Tibial artery (tissue), 4 donors: ENCODE results near the gene GCN1.

Experiments
- DNase-seq, 2 donors: peaks; one replicate each; pipeline ENCODE4 v3.0.0-alpha.2; 2019
- H3K27ac ChIP-seq, 2 donors: fragments of 200-600 bp; sonication (generic) in 1 of 2; 1 replicate in 1 of 2; 2 replicates in 1 of 2; pipeline ENCODE4 v1.5.1; 2018 to 2019; ENCODE audit warnings: mild to moderate bottlenecking in 1 of 2
- H3K27me3 ChIP-seq, 2 donors: fragments of 200-600 bp; sonication (generic) in 1 of 2; one replicate each; pipeline versions ENCODE4 v1.5.1 to v1.6.0; 2016 to 2019
- H3K36me3 ChIP-seq, 3 donors: fragments of 200-600 bp; sonication (generic) in 2 of 3; one replicate each; pipeline ENCODE4 v1.5.1; 2016 to 2019; ENCODE audit warnings: mild to moderate bottlenecking in 2 of 3
- H3K4me1 ChIP-seq, 4 donors: fragments of 200-600 bp; sonication (generic) in 2 of 4; 1 replicate in 3 of 4; 2 replicates in 1 of 4; pipeline ENCODE4 v1.5.1; 2016 to 2019
- H3K4me3 ChIP-seq, 2 donors: fragments of 200-600 bp; sonication (generic) in 1 of 2; 1 replicate in 1 of 2; 2 replicates in 1 of 2; pipeline ENCODE4 v1.5.1; 2018 to 2019; ENCODE audit warnings: mild to moderate bottlenecking in 2 of 2
- H3K9me3 ChIP-seq, 3 donors: fragments of 200-600 bp; sonication (generic) in 1 of 3; one replicate each; pipeline ENCODE4 v1.5.1; 2016 to 2019
- intact Hi-C: fragments of 100-400 bp; cut with DNase I; formaldehyde crosslinking; loops from one replicate; pipeline ENCODE4 v1.15.0; 2023; ENCODE audit warnings: low total_unique reads
- TF ChIP-seq, protein P1 (sequence below), 2 experiments: fragments of 200-600 bp in 1 of 2; fragments of 450-650 bp in 1 of 2; IDR thresholded peaks; one replicate each; pipeline ENCODE4 v1.5.1; 2017 to 2019; ENCODE audit warnings: antibody characterized with exemption in 2 of 2, mild to moderate bottlenecking in 1 of 2, moderate library complexity in 1 of 2

Gene GCN1

DNA sequence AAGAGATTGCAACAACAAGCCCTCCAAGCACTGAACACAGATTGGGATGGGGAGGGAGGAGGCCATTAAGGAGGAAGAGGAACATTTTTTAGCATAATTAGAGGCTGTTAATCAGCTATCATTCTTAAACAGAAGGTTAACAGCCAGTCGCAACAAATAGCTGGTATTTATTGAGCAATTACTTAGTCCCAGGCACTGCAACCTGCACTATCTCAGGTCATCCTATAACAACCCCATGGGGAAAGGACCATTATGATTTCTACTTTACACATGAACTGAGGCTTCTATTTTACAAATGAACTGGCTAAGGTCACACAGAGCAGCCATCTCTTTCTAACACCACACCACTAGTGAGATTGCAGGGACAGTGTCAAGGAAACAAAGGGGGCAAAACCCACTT is 88.4 kb downstream of the GCN1 start:
- TF ChIP-seq, protein P1, sequence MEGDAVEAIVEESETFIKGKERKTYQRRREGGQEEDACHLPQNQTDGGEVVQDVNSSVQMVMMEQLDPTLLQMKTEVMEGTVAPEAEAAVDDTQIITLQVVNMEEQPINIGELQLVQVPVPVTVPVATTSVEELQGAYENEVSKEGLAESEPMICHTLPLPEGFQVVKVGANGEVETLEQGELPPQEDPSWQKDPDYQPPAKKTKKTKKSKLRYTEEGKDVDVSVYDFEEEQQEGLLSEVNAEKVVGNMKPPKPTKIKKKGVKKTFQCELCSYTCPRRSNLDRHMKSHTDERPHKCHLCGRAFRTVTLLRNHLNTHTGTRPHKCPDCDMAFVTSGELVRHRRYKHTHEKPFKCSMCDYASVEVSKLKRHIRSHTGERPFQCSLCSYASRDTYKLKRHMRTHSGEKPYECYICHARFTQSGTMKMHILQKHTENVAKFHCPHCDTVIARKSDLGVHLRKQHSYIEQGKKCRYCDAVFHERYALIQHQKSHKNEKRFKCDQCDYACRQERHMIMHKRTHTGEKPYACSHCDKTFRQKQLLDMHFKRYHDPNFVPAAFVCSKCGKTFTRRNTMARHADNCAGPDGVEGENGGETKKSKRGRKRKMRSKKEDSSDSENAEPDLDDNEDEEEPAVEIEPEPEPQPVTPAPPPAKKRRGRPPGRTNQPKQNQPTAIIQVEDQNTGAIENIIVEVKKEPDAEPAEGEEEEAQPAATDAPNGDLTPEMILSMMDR (IDR thresholded peaks at IDR 0.05), result no peak

DNA sequence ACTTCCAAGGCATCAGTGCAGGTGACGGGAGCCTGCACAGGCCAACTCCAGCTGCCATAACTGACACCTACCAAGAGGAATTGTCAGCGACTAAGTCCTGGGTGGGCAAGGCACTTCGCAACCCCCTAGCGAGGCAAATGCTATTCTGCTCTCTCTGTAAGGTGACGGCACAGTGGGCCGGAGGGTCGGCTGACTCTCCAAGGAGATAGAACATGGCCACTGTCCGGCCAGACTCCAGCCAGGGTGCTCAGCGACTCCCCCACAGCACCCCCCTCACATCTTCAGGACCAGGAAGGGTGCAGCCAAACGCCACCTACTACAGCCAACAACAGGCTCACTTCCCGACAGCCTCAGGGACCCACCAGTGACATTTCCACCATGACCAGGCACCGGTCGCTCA is 91.1 kb downstream of the GCN1 start:
- Histone ChIP-seq H3K4me3 (no peak overlapping the region), H3K27ac (no peak overlapping the region), H3K27me3 (no peaks in the 10 kb centered on the region), H3K9me3 (no peaks in the 10 kb centered on the region), H3K4me1 (peaks cover 0 to 28% (median 25%) of the 10 kb centered on the region in 4 donors), H3K36me3 (peaks cover 21 to 72% (median 47%) of the 10 kb centered on the region in 3 donors)
- intact Hi-C loops, result no loop called here
- DNase-seq, result no peak
- TF ChIP-seq, protein P1 (IDR thresholded peaks at IDR 0.05), result no peak

More for the DNA sequence above, 88.4 kb downstream of the GCN1 start:
- no peak for DNase-seq
- Histone ChIP-seq H3K4me3 (no peak overlapping the region), H3K27me3 (no peaks in the 10 kb centered on the region), H3K9me3 (no peaks in the 10 kb centered on the region), H3K4me1 (peaks cover 0 to 32% (median 21%) of the 10 kb centered on the region in 4 donors), H3K36me3 (peaks cover 16 to 53% (median 30%) of the 10 kb centered on the region in 3 donors), H3K27ac (no peak overlapping the region)
- intact Hi-C loops, result no loop called here

DNA sequence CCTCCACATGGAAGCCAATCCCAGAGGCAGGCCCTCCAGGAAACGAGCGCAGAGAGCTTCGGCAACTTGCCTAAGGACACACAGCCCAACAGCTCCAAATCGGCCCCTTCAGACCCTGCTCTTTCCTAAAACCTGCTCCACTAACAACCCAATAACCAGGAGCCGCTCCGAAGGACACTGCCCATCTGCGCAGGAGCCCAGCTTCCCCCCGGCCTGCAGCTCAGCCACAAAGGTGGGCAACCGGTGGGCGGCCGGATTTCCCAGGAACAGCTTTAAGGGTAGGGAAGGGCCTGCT is 91.5 kb downstream of the GCN1 start:
- Histone ChIP-seq H3K4me1 (peaks cover 0 to 28% (median 25%) of the 10 kb centered on the region in 4 donors), H3K9me3 (no peaks in the 10 kb centered on the region), H3K4me3 (no peak overlapping the region), H3K27ac (no peak overlapping the region), H3K36me3 (peaks cover 25 to 72% (median 51%) of the 10 kb centered on the region in 3 donors), H3K27me3 (no peaks in the 10 kb centered on the region)
- DNase-seq, result no peak
- intact Hi-C loops, result no loop called here
- TF ChIP-seq, protein P1 (IDR thresholded peaks at IDR 0.05), result no peak

DNA sequence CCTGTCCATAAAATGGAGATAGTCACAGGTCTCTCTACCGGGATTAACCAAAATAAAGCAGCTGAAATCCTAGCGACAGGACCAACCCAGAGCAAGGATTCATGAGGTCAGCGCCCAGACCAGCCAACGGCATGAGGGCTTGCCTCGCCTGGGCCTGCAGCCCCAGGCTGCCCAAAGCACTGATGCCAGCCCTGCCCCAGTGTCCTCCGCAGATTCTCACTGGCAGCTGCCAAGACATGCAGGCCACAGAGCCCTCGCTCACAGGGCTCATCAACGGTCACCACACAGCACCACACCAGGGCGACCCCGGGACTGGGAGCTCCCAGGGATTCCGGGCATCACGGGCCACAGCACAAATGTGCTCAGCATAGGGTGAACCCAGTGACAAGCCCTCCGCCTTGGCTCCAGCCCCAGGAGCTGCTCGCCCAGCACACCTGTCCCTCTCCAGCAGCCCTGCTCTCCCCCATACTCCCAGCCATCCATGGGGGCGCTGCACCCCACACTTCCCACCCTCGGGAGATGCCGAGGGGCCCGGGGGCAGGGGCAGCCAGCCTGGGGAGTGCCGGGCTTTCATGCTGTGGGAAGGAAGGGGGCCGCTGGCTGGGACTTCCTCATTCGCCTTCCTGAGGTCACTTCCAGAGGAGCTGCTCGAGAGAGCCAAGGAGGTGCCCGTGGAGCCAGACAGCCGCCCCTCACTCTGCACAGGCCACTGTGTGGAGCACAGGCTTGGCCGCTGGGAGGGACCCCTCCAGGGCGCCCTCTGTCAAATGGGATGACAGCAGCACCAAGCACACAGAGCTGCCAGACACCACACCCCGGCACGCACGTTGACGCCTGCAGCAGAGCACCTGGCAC is 92.1 kb downstream of the GCN1 start:
- H3K4me3 ChIP-seq, result no peak overlapping the region
- intact Hi-C loops, result no loop called here
- H3K36me3 ChIP-seq, result peaks cover 27 to 73% (median 56%) of the 10 kb centered on the region in 3 donors
- peak overlapping the region in 1 of 2 donors; percentile 65 for H3K27ac ChIP-seq
- H3K9me3 ChIP-seq, result no peaks in the 10 kb centered on the region
- H3K27me3 ChIP-seq, result no peaks in the 10 kb centered on the region
- no peak for DNase-seq
- peaks cover 0 to 28% (median 25%) of the 10 kb centered on the region in 4 donors for H3K4me1 ChIP-seq
- TF ChIP-seq, protein P1 (IDR thresholded peaks at IDR 0.05), result no peak

DNA sequence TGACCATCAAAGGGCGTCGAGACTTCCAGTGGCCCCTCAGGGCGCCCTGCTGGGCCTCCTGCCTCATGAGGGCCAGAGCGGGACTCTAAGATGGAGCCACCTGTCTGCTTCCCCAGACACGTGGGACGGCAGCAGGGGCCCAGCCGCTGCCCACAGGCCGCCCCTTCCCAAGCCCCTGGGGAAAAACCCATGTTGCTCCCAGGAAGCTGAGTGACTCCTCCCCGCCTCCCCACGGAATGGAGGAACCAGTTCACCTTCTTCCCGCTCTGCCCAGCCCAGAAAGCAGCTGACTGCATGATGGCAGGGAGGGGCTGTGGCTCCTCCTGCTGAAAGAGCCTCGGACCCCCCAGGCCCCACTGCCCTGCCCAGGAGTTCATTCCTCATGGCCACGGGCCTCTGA is 92.9 kb downstream of the GCN1 start:
- intact Hi-C loops, result no loop called here
- H3K4me1 ChIP-seq, result peaks cover 0 to 28% (median 25%) of the 10 kb centered on the region in 4 donors
- peaks cover 35 to 79% (median 57%) of the 10 kb centered on the region in 3 donors for H3K36me3 ChIP-seq
- no peaks in the 10 kb centered on the region for H3K27me3 ChIP-seq
- TF ChIP-seq, protein P1 (IDR thresholded peaks at IDR 0.05), result no peak
- H3K4me3 ChIP-seq, result no peak overlapping the region
- H3K9me3 ChIP-seq, result no peaks in the 10 kb centered on the region
- peak overlapping the region; percentile 48 to 65 for H3K27ac ChIP-seq
- DNase-seq, result no peak
